ENCODE results near the gene ZNF571.

ZNF571 gene

DNA sequence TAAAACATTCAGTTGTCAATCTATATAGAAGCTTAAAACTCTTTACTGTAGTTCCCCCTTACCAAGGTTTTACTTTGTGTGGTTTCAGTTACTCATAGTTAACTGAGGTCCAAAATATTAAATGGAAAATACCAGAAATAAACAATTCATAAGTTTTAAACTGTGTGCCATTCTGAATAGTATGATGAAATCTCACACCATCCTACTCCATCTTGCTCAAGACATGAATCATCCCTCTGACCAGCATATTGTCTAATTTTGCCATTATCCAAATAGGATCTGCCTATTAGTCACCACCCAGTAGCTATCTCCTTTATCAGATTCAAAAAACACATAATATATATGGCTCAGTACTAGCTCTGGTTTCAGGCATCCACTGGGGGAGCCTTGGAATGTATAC is 22.4 kb downstream of the ZNF571 start:
- no peak for DNase-seq
- H3K4me1 ChIP-seq (ENCODE audit: control insufficient read depth, low read depth, low read length) = no peaks in the 10 kb centered on the region

DNA sequence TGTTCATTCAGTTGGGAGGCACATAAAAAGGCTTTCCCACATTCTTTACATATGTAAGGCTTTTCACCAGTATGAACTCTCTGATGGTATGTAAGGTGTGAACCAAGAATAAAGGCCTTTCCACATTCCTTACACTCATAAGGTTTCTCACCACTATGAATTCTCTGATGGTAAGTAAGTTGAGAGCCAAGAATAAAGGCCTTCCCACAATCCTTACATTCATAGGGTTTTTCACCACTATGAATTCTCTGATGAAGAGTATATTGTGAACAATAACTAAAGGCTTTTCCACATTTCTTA is 29.3 kb downstream of the ZNF571 start:
- H4K5ac ChIP-seq (ENCODE audit: low read length) = no peak overlapping the region
- no peaks in the 10 kb centered on the region for H3K36me3 ChIP-seq (ENCODE audit: control insufficient read depth, insufficient read depth, low read length)
- H3K56ac ChIP-seq (ENCODE audit: low read length) = no peak overlapping the region
- no peak overlapping the region for H3K4me2 ChIP-seq (ENCODE audit: low read length)
- no peaks in the 10 kb centered on the region for H3K27me3 ChIP-seq (ENCODE audit: insufficient read depth, low read length, poor library complexity)
- H3K4me3 ChIP-seq (ENCODE audit: low read length) = peak overlapping the region; percentile 11
- H3K9ac ChIP-seq (ENCODE audit: low read length) = no peak overlapping the region
- no peak overlapping the region for H2BK15ac ChIP-seq (replicated peaks; ENCODE audit: low read depth)
- H4K8ac ChIP-seq (ENCODE audit: low read depth, low read length) = no peak overlapping the region
- H3K18ac ChIP-seq (ENCODE audit: low read length) = no peak overlapping the region
- no peak overlapping the region for H2BK5ac ChIP-seq (ENCODE audit: low read length)
- no peak overlapping the region for H3K27ac ChIP-seq (ENCODE audit: low read depth, low read length)
- no peaks in the 10 kb centered on the region for H3K79me2 ChIP-seq (ENCODE audit: control insufficient read depth, insufficient read depth, low read length)
- H2BK120ac ChIP-seq (ENCODE audit: low read depth, low read length) = no peak overlapping the region
- no peak overlapping the region for H2AK5ac ChIP-seq (ENCODE audit: low read length)
- H3K23ac ChIP-seq (ENCODE audit: low read length) = no peak overlapping the region
- no peak overlapping the region for H3K4ac ChIP-seq (ENCODE audit: low read depth, low read length)
- no peaks in the 10 kb centered on the region for H3K4me1 ChIP-seq (ENCODE audit: control insufficient read depth, low read depth, low read length)
- peak; percentile 23 for DNase-seq
- H3K79me1 ChIP-seq (ENCODE audit: low read length) = no peaks in the 10 kb centered on the region

More for the DNA sequence above, 22.4 kb downstream of the ZNF571 start:
- H3K18ac ChIP-seq (ENCODE audit: low read length) = no peak overlapping the region
- H2BK15ac ChIP-seq (replicated peaks; ENCODE audit: low read depth) = no peak overlapping the region
- H3K27ac ChIP-seq (ENCODE audit: low read depth, low read length) = no peak overlapping the region
- no peak overlapping the region for H3K9ac ChIP-seq (ENCODE audit: low read length)
- no peak overlapping the region for H2BK5ac ChIP-seq (ENCODE audit: low read length)
- H3K4me3 ChIP-seq (ENCODE audit: low read length) = no peak overlapping the region
- no peak overlapping the region for H2AK5ac ChIP-seq (ENCODE audit: low read length)
- H3K79me2 ChIP-seq (ENCODE audit: control insufficient read depth, insufficient read depth, low read length) = no peaks in the 10 kb centered on the region
- no peak overlapping the region for H3K4me2 ChIP-seq (ENCODE audit: low read length)
- H3K23ac ChIP-seq (ENCODE audit: low read length) = no peak overlapping the region
- H4K5ac ChIP-seq (ENCODE audit: low read length) = no peak overlapping the region
- no peaks in the 10 kb centered on the region for H3K79me1 ChIP-seq (ENCODE audit: low read length)
- no peak overlapping the region for H3K56ac ChIP-seq (ENCODE audit: low read length)
- H4K8ac ChIP-seq (ENCODE audit: low read depth, low read length) = no peak overlapping the region
- H3K4ac ChIP-seq (ENCODE audit: low read depth, low read length) = no peak overlapping the region
- H2BK120ac ChIP-seq (ENCODE audit: low read depth, low read length) = no peak overlapping the region
- H3K27me3 ChIP-seq (ENCODE audit: insufficient read depth, low read length, poor library complexity) = no peaks in the 10 kb centered on the region
- H3K36me3 ChIP-seq (ENCODE audit: control insufficient read depth, insufficient read depth, low read length) = no peaks in the 10 kb centered on the region

DNA sequence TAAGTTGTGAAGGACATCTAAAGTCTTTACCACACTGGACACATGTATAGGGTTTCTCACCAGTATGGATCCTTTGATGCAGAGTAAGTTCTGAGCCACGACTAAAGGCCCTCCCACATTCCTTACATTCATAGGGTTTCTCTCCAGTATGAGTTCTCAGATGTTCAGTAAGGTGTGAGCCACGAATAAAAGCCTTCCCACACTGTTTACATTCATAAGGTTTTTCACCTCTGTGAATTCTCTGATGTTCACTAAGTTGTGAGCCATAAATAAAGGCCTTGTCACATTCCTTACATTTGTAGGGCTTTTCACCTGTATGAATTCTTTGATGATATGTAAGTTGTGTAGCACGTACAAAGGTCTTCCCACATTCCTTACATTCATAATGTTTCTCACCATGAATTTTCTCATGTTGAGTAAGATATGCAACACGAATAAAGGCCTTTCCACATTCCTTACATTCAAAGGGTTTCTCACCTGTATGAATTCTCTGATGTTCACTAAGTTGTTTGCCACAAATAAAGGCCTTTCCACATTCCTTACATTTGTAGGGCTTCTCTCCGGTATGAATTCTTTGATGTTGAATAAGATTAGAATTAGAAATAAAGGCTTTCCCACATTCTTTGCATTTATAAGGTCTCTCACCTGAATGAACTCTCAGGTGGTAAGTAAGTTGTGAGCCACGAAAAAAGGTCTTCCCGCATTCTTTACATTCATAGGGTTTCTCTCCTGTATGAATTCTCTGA is 29.8 kb downstream of the ZNF571 start:
- no peak overlapping the region for H2BK15ac ChIP-seq (replicated peaks; ENCODE audit: low read depth)
- H3K4me1 ChIP-seq (ENCODE audit: control insufficient read depth, low read depth, low read length) = no peaks in the 10 kb centered on the region
- H3K9ac ChIP-seq (ENCODE audit: low read length) = no peak overlapping the region
- H3K79me1 ChIP-seq (ENCODE audit: low read length) = no peaks in the 10 kb centered on the region
- no peak overlapping the region for H3K23ac ChIP-seq (ENCODE audit: low read length)
- H3K4me3 ChIP-seq (ENCODE audit: low read length) = peak overlapping the region; percentile 11
- H3K79me2 ChIP-seq (ENCODE audit: control insufficient read depth, insufficient read depth, low read length) = no peaks in the 10 kb centered on the region
- no peak overlapping the region for H3K18ac ChIP-seq (ENCODE audit: low read length)
- no peak overlapping the region for H3K56ac ChIP-seq (ENCODE audit: low read length)
- no peak overlapping the region for H4K8ac ChIP-seq (ENCODE audit: low read depth, low read length)
- no peaks in the 10 kb centered on the region for H3K36me3 ChIP-seq (ENCODE audit: control insufficient read depth, insufficient read depth, low read length)
- no peak overlapping the region for H4K5ac ChIP-seq (ENCODE audit: low read length)
- H3K27me3 ChIP-seq (ENCODE audit: insufficient read depth, low read length, poor library complexity) = no peaks in the 10 kb centered on the region
- H3K4me2 ChIP-seq (ENCODE audit: low read length) = no peak overlapping the region
- H2BK5ac ChIP-seq (ENCODE audit: low read length) = no peak overlapping the region
- H2AK5ac ChIP-seq (ENCODE audit: low read length) = no peak overlapping the region
- H3K4ac ChIP-seq (ENCODE audit: low read depth, low read length) = no peak overlapping the region
- no CpG with 5 or more reads among the region's 7 CpGs for WGBS (ENCODE audit: extremely low coverage, insufficient coverage, low lambda C conversion rate)
- no peak overlapping the region for H3K27ac ChIP-seq (ENCODE audit: low read depth, low read length)
- no peak overlapping the region for H2BK120ac ChIP-seq (ENCODE audit: low read depth, low read length)
- peak; percentile 19 for DNase-seq

DNA sequence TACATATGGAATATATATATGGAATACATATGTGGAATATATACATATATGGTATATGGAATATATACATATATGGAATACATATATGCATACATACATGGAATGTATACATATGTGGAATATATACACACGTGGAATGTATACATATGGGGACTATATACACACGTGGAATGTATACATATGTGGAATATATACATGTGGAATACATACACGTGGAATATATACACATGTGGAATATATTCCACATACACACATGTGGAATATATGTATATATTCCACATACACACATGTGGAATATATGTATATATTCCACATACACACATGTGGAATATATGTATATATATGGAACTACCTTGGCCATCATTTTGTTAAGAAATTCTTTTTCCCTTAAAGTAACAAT is 31.1 kb downstream of the ZNF571 start:
- H3K18ac ChIP-seq (ENCODE audit: low read length) = no peak overlapping the region
- H3K4me1 ChIP-seq (ENCODE audit: control insufficient read depth, low read depth, low read length) = no peaks in the 10 kb centered on the region
- H3K4me2 ChIP-seq (ENCODE audit: low read length) = no peak overlapping the region
- H2BK5ac ChIP-seq (ENCODE audit: low read length) = no peak overlapping the region
- no peak overlapping the region for H4K8ac ChIP-seq (ENCODE audit: low read depth, low read length)
- H3K56ac ChIP-seq (ENCODE audit: low read length) = no peak overlapping the region
- H2BK15ac ChIP-seq (replicated peaks; ENCODE audit: low read depth) = no peak overlapping the region
- H3K79me2 ChIP-seq (ENCODE audit: control insufficient read depth, insufficient read depth, low read length) = no peaks in the 10 kb centered on the region
- no peak overlapping the region for H2AK5ac ChIP-seq (ENCODE audit: low read length)
- H3K36me3 ChIP-seq (ENCODE audit: control insufficient read depth, insufficient read depth, low read length) = no peaks in the 10 kb centered on the region
- H3K4ac ChIP-seq (ENCODE audit: low read depth, low read length) = no peak overlapping the region
- H3K79me1 ChIP-seq (ENCODE audit: low read length) = no peaks in the 10 kb centered on the region
- no peak overlapping the region for H3K27ac ChIP-seq (ENCODE audit: low read depth, low read length)
- H3K9ac ChIP-seq (ENCODE audit: low read length) = no peak overlapping the region
- DNase-seq = no peak
- no peak overlapping the region for H2BK120ac ChIP-seq (ENCODE audit: low read depth, low read length)
- WGBS (ENCODE audit: extremely low coverage, insufficient coverage, low lambda C conversion rate) = no CpG with 5 or more reads among the region's 3 CpGs
- H3K23ac ChIP-seq (ENCODE audit: low read length) = no peak overlapping the region
- no peaks in the 10 kb centered on the region for H3K27me3 ChIP-seq (ENCODE audit: insufficient read depth, low read length, poor library complexity)
- H3K4me3 ChIP-seq (ENCODE audit: low read length) = no peak overlapping the region
- no peak overlapping the region for H4K5ac ChIP-seq (ENCODE audit: low read length)

DNA sequence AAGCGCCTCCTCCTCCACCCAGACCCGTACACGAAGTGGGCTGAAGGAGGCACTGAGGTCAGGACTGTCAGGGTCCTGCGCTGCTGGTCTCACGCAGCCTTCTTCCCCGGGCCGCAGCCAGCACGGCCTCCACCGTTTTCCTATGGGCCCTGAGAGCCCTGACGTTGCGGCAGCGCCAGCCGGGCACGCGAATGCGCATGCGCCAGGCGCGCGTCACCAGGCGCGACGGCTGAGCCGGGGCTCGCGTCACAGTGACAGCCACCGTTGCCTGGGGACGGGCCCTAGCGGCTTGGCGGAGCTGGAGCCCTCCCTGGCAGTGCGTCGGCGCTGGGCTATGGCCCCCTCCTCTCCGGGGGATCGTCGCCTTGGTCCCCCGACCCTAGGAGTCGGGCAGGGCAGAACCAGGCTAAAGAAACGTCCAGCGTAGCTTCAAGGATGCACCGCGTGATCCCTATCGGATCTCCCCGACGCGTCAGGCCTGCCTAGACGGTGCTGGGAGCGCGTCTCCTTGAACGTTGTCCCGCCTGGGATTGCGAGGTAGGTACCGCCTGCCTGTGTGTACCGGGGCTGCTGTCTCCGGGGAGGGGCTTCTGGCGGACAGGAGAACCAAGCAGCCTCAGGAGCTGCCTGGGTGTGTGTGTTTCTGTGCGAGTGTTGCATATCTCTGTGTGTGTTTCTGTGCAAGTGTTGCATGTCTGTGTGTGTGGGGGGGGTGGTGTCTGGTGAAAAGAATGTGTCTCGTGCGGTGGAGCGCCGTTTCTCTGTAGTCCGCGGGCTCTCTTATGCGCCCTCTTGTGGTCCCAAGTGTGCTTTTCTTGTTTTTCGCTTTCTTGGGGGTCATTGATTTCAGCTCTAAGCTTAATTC is 43.2 kb downstream of the ZNF571 start:
- DNase-seq = peak; percentile 62
- WGBS (ENCODE audit: extremely low coverage, insufficient coverage, low lambda C conversion rate) = no CpG with 5 or more reads among the region's 65 CpGs
- no peak overlapping the region for H3K18ac ChIP-seq (ENCODE audit: low read length)

More for the DNA sequence above, 43.2 kb downstream of the ZNF571 start:
- H2BK120ac ChIP-seq (ENCODE audit: low read depth, low read length) = no peak overlapping the region
- no peak overlapping the region for H3K56ac ChIP-seq (ENCODE audit: low read length)
- no peaks in the 10 kb centered on the region for H3K36me3 ChIP-seq (ENCODE audit: control insufficient read depth, insufficient read depth, low read length)
- H2BK5ac ChIP-seq (ENCODE audit: low read length) = no peak overlapping the region
- no peak overlapping the region for H3K4ac ChIP-seq (ENCODE audit: low read depth, low read length)
- H3K27ac ChIP-seq (ENCODE audit: low read depth, low read length) = no peak overlapping the region
- no peak overlapping the region for H2BK15ac ChIP-seq (replicated peaks; ENCODE audit: low read depth)
- H3K9ac ChIP-seq (ENCODE audit: low read length) = no peak overlapping the region
- H3K79me2 ChIP-seq (ENCODE audit: control insufficient read depth, insufficient read depth, low read length) = no peaks in the 10 kb centered on the region
- H4K5ac ChIP-seq (ENCODE audit: low read length) = no peak overlapping the region
- H3K4me3 ChIP-seq (ENCODE audit: low read length) = no peak overlapping the region
- H3K23ac ChIP-seq (ENCODE audit: low read length) = no peak overlapping the region
- H3K79me1 ChIP-seq (ENCODE audit: low read length) = no peaks in the 10 kb centered on the region
- H3K27me3 ChIP-seq (ENCODE audit: insufficient read depth, low read length, poor library complexity) = no peaks in the 10 kb centered on the region
- H3K4me2 ChIP-seq (ENCODE audit: low read length) = no peak overlapping the region
- no peaks in the 10 kb centered on the region for H3K4me1 ChIP-seq (ENCODE audit: control insufficient read depth, low read depth, low read length)
- H4K8ac ChIP-seq (ENCODE audit: low read depth, low read length) = no peak overlapping the region
- no peak overlapping the region for H2AK5ac ChIP-seq (ENCODE audit: low read length)
